Lung (tissue), 12 donors: ENCODE results near the gene ERC2. TPM values are rescaled to one million over a fixed set of nuclear protein-coding genes. Genes with fewer than 3 reads are reported as not detected.

Source experiments
- ATAC-seq: fragments of 200-7000 bp; cut with Tn5 transposase; one replicate; pipeline ENCODE4 v1.9.1; 2020; ENCODE audit warnings: moderate number of reproducible peaks; ENCODE audit not compliant: insufficient read depth, low FRiP score
- DNase-seq, 3 donors: peaks; one replicate each; pipeline ENCODE4 v3.0.0-alpha.2; 2013 to 2017
- H3K27ac ChIP-seq, 2 donors: one replicate each; pipeline ENCODE4 v1.5.1; 2013; ENCODE audit warnings: mild to moderate bottlenecking in 2 of 2, moderate library complexity in 2 of 2, control low read depth in 1 of 2, inconsistent platforms in 1 of 2, low read depth in 1 of 2, low read length in 1 of 2
- H3K27me3 ChIP-seq, 3 donors: one replicate each; pipeline ENCODE4 v1.5.1; 2013; ENCODE audit warnings: low read length in 2 of 3; ENCODE audit not compliant: control insufficient read depth in 3 of 3, insufficient read depth in 3 of 3
- H3K36me3 ChIP-seq, 4 donors: one replicate each; pipeline ENCODE4 v1.5.1; 2013; ENCODE audit warnings: low read length in 4 of 4, mild to moderate bottlenecking in 1 of 4, moderate library complexity in 1 of 4; ENCODE audit not compliant: control insufficient read depth in 4 of 4, insufficient read depth in 4 of 4
- H3K4me1 ChIP-seq, 5 donors: one replicate each; pipeline ENCODE4 v1.5.1; 2013; ENCODE audit warnings: low read length in 5 of 5, mild to moderate bottlenecking in 2 of 5, moderate library complexity in 1 of 5; ENCODE audit not compliant: control insufficient read depth in 5 of 5, insufficient read depth in 5 of 5
- H3K4me3 ChIP-seq: one replicate; pipeline ENCODE4 v1.5.1; 2013; ENCODE audit warnings: mild to moderate bottlenecking, control low read depth, moderate library complexity
- H3K9ac ChIP-seq, 2 donors: one replicate each; pipeline ENCODE4 v1.5.1; 2013; ENCODE audit warnings: low read length in 2 of 2, control low read depth in 1 of 2; ENCODE audit not compliant: insufficient read depth in 1 of 2
- H3K9me3 ChIP-seq, 4 donors: one replicate each; pipeline ENCODE4 v1.5.1; 2013; ENCODE audit warnings: low read length in 3 of 4, mild to moderate bottlenecking in 1 of 4, moderate library complexity in 1 of 4; ENCODE audit not compliant: control insufficient read depth in 4 of 4, insufficient read depth in 3 of 4
- CTCF ChIP-seq: IDR thresholded peaks from 2 replicates; pipeline ENCODE4 v1.5.1; 2012; ENCODE audit warnings: mild to moderate bottlenecking; ENCODE audit errors: control extremely low read depth, extremely low read depth
- WGBS, 2 donors: extraction: QIAGEN DNeasy Blood & Tissue Kit; methylation state at CpG; one replicate each; pipeline ENCODE4 v1.1.7; 2013; 5-methylcytosine and 5-hydroxymethylcytosine counted together
- polyA plus RNA-seq, 2 donors: library from polyadenylated mRNA; stranded (reverse); fragments of 200-250 nt; gene quantifications; one replicate each; pipeline ENCODE4 v1.2.1, GENCODE V29; 2013
- total RNA-seq, 2 donors: library from RNA; depleted of rRNA in 1 of 2; stranded (reverse); fragments of >200 nt in 1 of 2; gene quantifications; one replicate each; pipeline ENCODE4 v1.2.1, GENCODE V29; 2014 to 2021
- donor health status: control.
- donor health status: control.
- donor health status: Bipolar disorder and iron deficiency.
- donor health status: healthy.
- donor health status: DM: yes; HTN: yes; CAD: no.

The ERC2 gene
- total and polyA plus RNA-seq, 4 donors, result 0.20 to 3.5 (median 0.97) TPM

GRCh38 chr3:55801068-55801467, 667.2 kb downstream of the ERC2 start:
- Histone ChIP-seq H3K9ac (no peak overlapping the region), H3K27me3 (no peaks in the 10 kb centered on the region), H3K4me3 (no peak overlapping the region), H3K4me1 (peaks cover 0 to 10% (median 0%) of the 10 kb centered on the region in 5 donors), H3K27ac (no peak overlapping the region), H3K36me3 (no peaks in the 10 kb centered on the region), H3K9me3 (peaks cover 0 to 2% (median 0%) of the 10 kb centered on the region in 4 donors)
- no peak for DNase-seq
- WGBS, 2 donors, result 69 to 83% methylated on average over 3 of the region's 3 CpGs
- ATAC-seq, result no peak
- no peak for TF ChIP-seq CTCF

- TF ChIP-seq CTCF, result no peak
- H3K4me3 ChIP-seq, result no peak overlapping the region
- H3K36me3 ChIP-seq, result no peaks in the 10 kb centered on the region
- no peak overlapping the region for H3K27ac ChIP-seq
- WGBS, 2 donors, result 96 to 100% methylated on average over 1 of the region's 1 CpG
- H3K4me1 ChIP-seq, result peaks cover 0 to 11% (median 0%) of the 10 kb centered on the region in 5 donors
- DNase-seq (no peak), ATAC-seq (no peak)
- H3K9me3 ChIP-seq, result no peaks in the 10 kb centered on the region
- no peaks in the 10 kb centered on the region for H3K27me3 ChIP-seq
- no peak overlapping the region for H3K9ac ChIP-seq
These were observed 670.5 kb downstream of the ERC2 start for GRCh38 chr3:55797775-55798174.

- Histone ChIP-seq H3K9ac (no peak overlapping the region), H3K9me3 (no peaks in the 10 kb centered on the region), H3K27ac (no peak overlapping the region), H3K4me3 (no peak overlapping the region), H3K27me3 (no peaks in the 10 kb centered on the region), H3K4me1 (peaks cover 0 to 17% (median 0%) of the 10 kb centered on the region in 5 donors), H3K36me3 (no peaks in the 10 kb centered on the region)
- TF ChIP-seq CTCF, result no peak
- ATAC-seq (no peak), DNase-seq (peak in 1 of 3 donors; percentile 18)
- 70 to 74% methylated on average over 1 of the region's 1 CpG for WGBS, 2 donors
These were observed 671.2 kb downstream of the ERC2 start for GRCh38 chr3:55797084-55797483.

GRCh38 chr3:55796533-55796932, 671.7 kb downstream of the ERC2 start:
- no peaks in the 10 kb centered on the region for H3K36me3 ChIP-seq
- H3K9ac ChIP-seq, result no peak overlapping the region
- DNase-seq (peak in 2 of 3 donors; percentile 47 to 71), ATAC-seq (no peak)
- no peaks in the 10 kb centered on the region for H3K9me3 ChIP-seq
- no peak for TF ChIP-seq CTCF
- no peak overlapping the region for H3K27ac ChIP-seq
- no peaks in the 10 kb centered on the region for H3K27me3 ChIP-seq
- peaks cover 0 to 22% (median 0%) of the 10 kb centered on the region in 5 donors for H3K4me1 ChIP-seq
- WGBS, 2 donors, result 58 to 69% methylated on average over 5 of the region's 5 CpGs
- H3K4me3 ChIP-seq, result no peak overlapping the region
